Measurements from ENCODE around the gene LGR5. TPM values are rescaled to one million over a fixed set of nuclear protein-coding genes. Genes with fewer than 3 reads are reported as not detected.

LGR5 gene
- total and polyA plus RNA-seq, 10 of the 15 experiments (the other 5 are each of a cell fraction or from before 2014, with no cell fraction given): 2.1 TPM; not detected in 9

GRCh38 chr12:71621938-71622337 lies 182.3 kb downstream of the LGR5 start (continued):
- TF ChIP-seq USF1 (IDR thresholded peaks at IDR 0.05; ENCODE audit: borderline replicate concordance, extremely low read length, insufficient read depth, low read depth, low read length) (no peak), RB1 (IDR thresholded peaks at IDR 0.05; ENCODE audit: borderline replicate concordance) (no peak), POLR2AphosphoS2 (IDR thresholded peaks at IDR 0.05; ENCODE audit: low read depth, low read length) (no peak), RELA (IDR thresholded peaks at IDR 0.05; ENCODE audit: borderline replicate concordance, partially characterized antibody) (no peak), KLF5 (IDR thresholded peaks at IDR 0.05; ENCODE audit: partially characterized antibody) (no peak)

GRCh38 chr12:71625476-71625875 lies 185.9 kb downstream of the LGR5 start:
- RAD21 ChIA-PET (ENCODE audit: unreplicated experiment): interaction anchor here (0.9 to 3.5 kb wide), 4 partner anchors 11 to 122 kb away, joined by 3 to 26 read pairs (median 6); partner anchors contain the start of gene ZFC3H1
- Histone ChIP-seq H3K27ac (ENCODE audit: control insufficient read depth, insufficient read depth) (no peak overlapping the region), H3K36me3 (ENCODE audit: control insufficient read depth in 2 of 2, insufficient read depth in 2 of 2, low read length in 1 of 2) (peaks cover 3 to 46% of the 10 kb centered on the region in 2 experiments), H3K4me2 (ENCODE audit: control insufficient read depth, insufficient read depth) (no peak overlapping the region), H3K27me3 (replicated peaks in 1 of 2; ENCODE audit: control insufficient read depth in 2 of 2, insufficient read depth in 2 of 2, low read length in 1 of 2) (no peaks in the 10 kb centered on the region), H2AFZ (ENCODE audit: control insufficient read depth, low read depth, low read length) (no peak overlapping the region), H3K9ac (ENCODE audit: control insufficient read depth, insufficient read depth, low read length) (no peak overlapping the region), H3K9me3 (replicated peaks; ENCODE audit: control insufficient read depth, insufficient read depth, low read length) (no peaks in the 10 kb centered on the region), H3K4me3 (no peak overlapping the region), H3K4me1 (ENCODE audit: control insufficient read depth, insufficient read depth, low read length) (no peaks in the 10 kb centered on the region), H3K79me2 (ENCODE audit: control insufficient read depth, insufficient read depth, low read length) (no peaks in the 10 kb centered on the region), H4K20me1 (ENCODE audit: control insufficient read depth, insufficient read depth) (no peaks in the 10 kb centered on the region)
- no peak for FAIRE-seq
- intact Hi-C loops (cut with micrococcal nuclease; ENCODE audit: unreplicated experiment) (no loop called here), in situ Hi-C loops (cut with MboI) (no loop called here)
- CTCF ChIA-PET: interaction anchor here (1.4 to 4.3 kb wide), 3 partner anchors 11 to 122 kb away, joined by 6 to 44 read pairs (median 9); no protein-coding TSS in a partner anchor
- TF ChIP-seq IRF3 (IDR thresholded peaks at IDR 0.05) (no peak), PRDM15 (CRISPR knock-in tag; IDR thresholded peaks at IDR 0.05) (no peak), ZNF592 (IDR thresholded peaks at IDR 0.05) (no peak), ZZZ3 (IDR thresholded peaks at IDR 0.05; ENCODE audit: control insufficient read depth, insufficient read length, low read depth) (no peak), SRF (IDR thresholded peaks at IDR 0.05; ENCODE audit: low read depth in 2 of 2, low read length in 2 of 2) (no peak), RFX5 (IDR thresholded peaks at IDR 0.05; ENCODE audit: low read depth, low read length) (no peak), ZBED1 (IDR thresholded peaks at IDR 0.05; ENCODE audit: borderline replicate concordance) (no peak)
- POLR2A ChIA-PET: interaction anchor here (0.8 kb wide), 1 partner anchor 18 kb away, joined by 3 read pairs; no protein-coding TSS in a partner anchor
- BruUV-seq (replicated peaks): no TSS peak
- ATAC-seq: no peak
- WGBS (ENCODE audit: insufficient coverage, insufficient replicate concordance, low lambda C conversion rate, missing lambda C conversion rate): 98% methylated on average over 2 of the region's 2 CpGs
- SMC1A ChIA-PET (ENCODE audit: uncharacterized antibody, unreplicated experiment): interaction anchor here (1.0 to 2.4 kb wide), 7 partner anchors 9 to 122 kb away, joined by 3 to 20 read pairs (median 4); no protein-coding TSS in a partner anchor
- no peak for DNase-seq (ENCODE audit: low read depth, low spot score)

Data from GM12878 (cell line).